Panc1 (cell line): ENCODE results near the gene CLCN2. TPM values are rescaled to one million over a fixed set of nuclear protein-coding genes. Genes with fewer than 3 reads are reported as not detected.

Experiments used
- ATAC-seq: fragments of 200-7000 bp; cut with Tn5 transposase; 2 replicates; pipeline ENCODE4 v1.9.1; 2020; ENCODE audit warnings: mild to moderate bottlenecking, moderate library complexity
- BruUV-seq: library from RNA; stranded (reverse); fragments of 400-500 nt; replicated peaks from 2 replicates; lab custom pipeline; 2021; lab: Mats Ljungman, UMichigan
- CTCF ChIA-PET: fragments of 300-600 bp; sonication (Branson Sonifier 250); formaldehyde crosslinking; loops from one replicate; lab custom pipeline; 2022; ENCODE audit warnings: antibody characterized with exemption; lab: Charles Lee
- POLR2A ChIA-PET: fragments of 300-600 bp; sonication (Branson Sonifier 250); formaldehyde crosslinking; loops from one replicate; lab custom pipeline; 2022; ENCODE audit warnings: antibody characterized with exemption; lab: Charles Lee
- DNase-seq: peaks from one replicate; pipeline ENCODE4 v3.0.0-alpha.2; 2010; ENCODE audit warnings: low read depth, low spot score
- H3K27ac ChIP-seq: 2 replicates; pipeline ENCODE4 v1.5.1; 2011; ENCODE audit warnings: mild to moderate bottlenecking, low read length, inconsistent platforms
- H3K27me3 ChIP-seq: fragments of 200-500 bp; sonication (Bioruptor generic); 2 replicates; pipeline ENCODE4 v1.6.0; 2014; ENCODE audit warnings: low read length, inconsistent platforms; ENCODE audit not compliant: control insufficient read depth, insufficient read depth
- H3K36me3 ChIP-seq: fragments of 200-500 bp; sonication (Bioruptor generic); 2 replicates; pipeline ENCODE4 v1.5.1; 2014; ENCODE audit warnings: inconsistent platforms, mild to moderate bottlenecking, low read length, moderate library complexity; ENCODE audit not compliant: control insufficient read depth, insufficient read depth
- H3K4me1 ChIP-seq: 2 replicates; pipeline ENCODE4 v1.5.1; 2011; ENCODE audit warnings: inconsistent platforms, mild to moderate bottlenecking, low read length, moderate library complexity; ENCODE audit not compliant: control insufficient read depth, insufficient read depth
- H3K4me3 ChIP-seq, 2 experiments: 2 replicates each; pipeline ENCODE4 v1.5.1; 2011 to 2012; ENCODE audit warnings: low read depth in 2 of 2, low read length in 2 of 2, mild to moderate bottlenecking in 2 of 2, inconsistent platforms in 1 of 2, moderate library complexity in 1 of 2
- H3K9me3 ChIP-seq: fragments of 200-500 bp; sonication (Bioruptor generic); 2 replicates; pipeline ENCODE4 v1.5.1; 2014; ENCODE audit warnings: low read depth, mild to moderate bottlenecking, inconsistent platforms, low read length, moderate library complexity; ENCODE audit not compliant: control insufficient read depth, insufficient read depth
- CTCF ChIP-seq: fragments of 450-650 bp; IDR thresholded peaks from 2 replicates; pipeline ENCODE4 v1.5.1; 2017; ENCODE audit warnings: mild to moderate bottlenecking
- POLR2AphosphoS5 ChIP-seq: IDR thresholded peaks from 2 replicates; pipeline ENCODE4 v1.6.1; 2012; ENCODE audit warnings: mild to moderate bottlenecking, low read depth, low read length, moderate library complexity
- REST ChIP-seq, 2 experiments: IDR thresholded peaks; 2 replicates each; pipeline ENCODE4 v1.6.1; 2011 to 2012; ENCODE audit warnings: low read depth in 2 of 2, control low read depth in 1 of 2, low read length in 1 of 2, mild to moderate bottlenecking in 1 of 2, moderate library complexity in 1 of 2; ENCODE audit not compliant: insufficient read depth in 1 of 2
- SIN3A ChIP-seq: IDR thresholded peaks from 2 replicates; pipeline ENCODE4 v1.6.1; 2012; ENCODE audit warnings: low read depth, mild to moderate bottlenecking, low read length, moderate library complexity, borderline replicate concordance; ENCODE audit not compliant: insufficient read depth
- TCF7L2 ChIP-seq: IDR thresholded peaks from 2 replicates; pipeline ENCODE4 v1.6.1; 2011; ENCODE audit warnings: mild to moderate bottlenecking, low read depth, low read length, inconsistent platforms
- in situ Hi-C: cut with HindIII; loops from 2 replicates; pipeline ENCODE4 v1.10.0; 2016; ENCODE audit warnings: low sequenced_read_pairs, low pct_unique_long_range_greater_than_20kb
- intact Hi-C: fragments of 100-400 bp; cut with micrococcal nuclease; formaldehyde crosslinking; loops from one replicate; pipeline ENCODE4 v1.10.0; 2022; ENCODE audit not compliant: unreplicated experiment
- total RNA-seq: library from RNA; stranded (reverse); gene quantifications from one replicate; pipeline ENCODE4 v1.2.1, GENCODE V29; 2021; ENCODE audit not compliant: unreplicated experiment

The CLCN2 gene
- total RNA-seq, 1 experiment from 2014 or later: 22.5 TPM

- no peaks in the 10 kb centered on the region for H3K4me1 ChIP-seq
- TF ChIP-seq TCF7L2 (no peak), SIN3A (no peak), CTCF (no peak), POLR2AphosphoS5 (no peak), REST (IDR thresholded peaks at IDR 0.05; ENCODE audit: insufficient read depth in 1 of 2, low read depth in 2 of 2, low read length in 1 of 2) (no peak)
- CTCF ChIA-PET: no interaction called here
- no peaks in the 10 kb centered on the region for H3K36me3 ChIP-seq
- peaks cover 6% of the 10 kb centered on the region; the same call in 1 of the 2 replicates for H3K27me3 ChIP-seq
- H3K4me3 ChIP-seq: no peak overlapping the region
- H3K9me3 ChIP-seq: no peaks in the 10 kb centered on the region
- H3K27ac ChIP-seq: no peak overlapping the region
- DNase-seq (no peak), ATAC-seq (no peak)
- POLR2A ChIA-PET: no interaction called here
- BruUV-seq: no TSS peak
- in situ Hi-C loops: no loop called here
- intact Hi-C loops: no loop called here
Measured at GRCh38 chr3:184384342-184384741, 22.9 kb upstream of the CLCN2 start.

- intact Hi-C loops: no loop called here
- in situ Hi-C loops: no loop called here
- Histone ChIP-seq H3K4me1 (no peaks in the 10 kb centered on the region), H3K4me3 (no peak overlapping the region), H3K27me3 (peaks cover 8% of the 10 kb centered on the region; the same call in 1 of the 2 replicates), H3K27ac (no peak overlapping the region), H3K36me3 (no peaks in the 10 kb centered on the region), H3K9me3 (no peaks in the 10 kb centered on the region)
- DNase-seq: no peak
- no TSS peak for BruUV-seq
- CTCF ChIA-PET: no interaction called here
- peak; percentile 12 for ATAC-seq
- POLR2A ChIA-PET: no interaction called here
- TF ChIP-seq POLR2AphosphoS5 (no peak), CTCF (no peak), TCF7L2 (no peak), REST (IDR thresholded peaks at IDR 0.05; ENCODE audit: insufficient read depth in 1 of 2, low read depth in 2 of 2, low read length in 1 of 2) (no peak)
Measured at GRCh38 chr3:184383033-184383740, 21.8 kb upstream of the CLCN2 start.
